Measurements from ENCODE around the gene MAP3K7CL.
A peak's percentile ranks its signal among the peaks of the same experiment; 100 is the strongest.

MAP3K7CL gene

GRCh38 chr21:29168891-29169315 is 38.5 kb downstream of the MAP3K7CL start:
- no peak for DNase-seq

- DNase-seq, result no peak
Measured at GRCh38 chr21:29170944-29171343, 40.5 kb downstream of the MAP3K7CL start.

- DNase-seq, result no peak
Measured at GRCh38 chr21:29172282-29172681, 41.8 kb downstream of the MAP3K7CL start.

- no peak for DNase-seq
Measured at GRCh38 chr21:29174607-29175013, 44.2 kb downstream of the MAP3K7CL start.

- DNase-seq, result no peak
Measured at GRCh38 chr21:29175408-29176134, 45.1 kb downstream of the MAP3K7CL start.

- DNase-seq, result no peak
Measured at GRCh38 chr21:29176471-29177120, 46.2 kb downstream of the MAP3K7CL start.

GRCh38 chr21:29177800-29178199 is 47.4 kb downstream of the MAP3K7CL start:
- DNase-seq, result no peak

- DNase-seq, result no peak
Measured at GRCh38 chr21:29178926-29179325, 48.5 kb downstream of the MAP3K7CL start.

GRCh38 chr21:29179503-29179902 is 49.1 kb downstream of the MAP3K7CL start:
- no peak for DNase-seq

- no peak for DNase-seq
Measured at GRCh38 chr21:29181799-29182470, 51.5 kb downstream of the MAP3K7CL start.

GRCh38 chr21:29182691-29183092 is 52.2 kb downstream of the MAP3K7CL start:
- DNase-seq, result no peak

GRCh38 chr21:29184037-29184436 is 53.6 kb downstream of the MAP3K7CL start:
- DNase-seq, result no peak

GRCh38 chr21:29185172-29185571 is 54.7 kb downstream of the MAP3K7CL start:
- DNase-seq, result no peak

GRCh38 chr21:29185633-29186032 is 55.2 kb downstream of the MAP3K7CL start:
- no peak for DNase-seq

- DNase-seq, result no peak
Measured at GRCh38 chr21:29186246-29186645, 55.8 kb downstream of the MAP3K7CL start.

- no peak for DNase-seq
Measured at GRCh38 chr21:29187944-29188343, 57.5 kb downstream of the MAP3K7CL start.

- DNase-seq, result no peak
Measured at GRCh38 chr21:29189353-29189752, 58.9 kb downstream of the MAP3K7CL start.

GRCh38 chr21:29190923-29191331 is 60.5 kb downstream of the MAP3K7CL start:
- DNase-seq, result no peak

GRCh38 chr21:29193072-29193471 is 62.6 kb downstream of the MAP3K7CL start:
- no peak for DNase-seq

GRCh38 chr21:29193901-29194300 is 63.5 kb downstream of the MAP3K7CL start:
- no peak for DNase-seq

- DNase-seq, result no peak
Measured at GRCh38 chr21:29194342-29194741, 63.9 kb downstream of the MAP3K7CL start.

GRCh38 chr21:29194847-29195246 is 64.4 kb downstream of the MAP3K7CL start:
- no peak for DNase-seq

GRCh38 chr21:29195981-29196669 is 65.7 kb downstream of the MAP3K7CL start:
- DNase-seq, result peak; percentile 23
